HepG2 (cell line): ENCODE data around the gene EGFL8. TPM values are rescaled to one million over a fixed set of nuclear protein-coding genes. Genes with fewer than 3 reads are reported as not detected.
A peak's percentile ranks its signal among the peaks of the same experiment; 100 is the strongest.

Experiments used
- HOXA7 ChIP-seq: sonication (generic); formaldehyde crosslinking; IDR thresholded peaks from 2 replicates; pipeline ENCODE4 v1.8.1; 2022; ENCODE audit warnings: mild to moderate bottlenecking, missing genetic modification reagents, moderate library complexity
- ISL2 ChIP-seq: sonication (generic); formaldehyde crosslinking; IDR thresholded peaks from 2 replicates; pipeline ENCODE4 v1.5.0; 2020; ENCODE audit warnings: missing genetic modification reagents
- JDP2 ChIP-seq: sonication (generic); formaldehyde crosslinking; IDR thresholded peaks from 2 replicates; pipeline ENCODE4 v1.8.1; 2022; ENCODE audit warnings: missing genetic modification reagents, borderline replicate concordance
- JUND ChIP-seq: sonication (generic); formaldehyde crosslinking; IDR thresholded peaks from 2 replicates; pipeline ENCODE4 v1.8.0; 2022; ENCODE audit warnings: mild to moderate bottlenecking, missing genetic modification reagents
- KDM1A ChIP-seq: IDR thresholded peaks from 2 replicates; pipeline ENCODE4 v1.6.1; 2016; ENCODE audit warnings: missing compliant biosample characterization
- MTF1 ChIP-seq: sonication (generic); formaldehyde crosslinking; IDR thresholded peaks from 2 replicates; pipeline ENCODE4 v1.5.0; 2020; ENCODE audit warnings: missing genetic modification reagents
- MZF1 ChIP-seq: sonication (generic); formaldehyde crosslinking; IDR thresholded peaks from 2 replicates; pipeline ENCODE4 v1.8.1; 2023; ENCODE audit warnings: mild to moderate bottlenecking, missing genetic modification reagents, borderline replicate concordance
- NFE2L1 ChIP-seq: sonication (generic); formaldehyde crosslinking; IDR thresholded peaks from 2 replicates; pipeline ENCODE4 v1.4.0; 2020; ENCODE audit warnings: missing genetic modification reagents, mild to moderate bottlenecking, borderline replicate concordance
- NFIC ChIP-seq: IDR thresholded peaks from 2 replicates; pipeline ENCODE4 v1.6.1; 2012; ENCODE audit warnings: mild to moderate bottlenecking, low read length, inconsistent platforms
- NFYC ChIP-seq: IDR thresholded peaks from 2 replicates; pipeline ENCODE4 v1.6.1; 2016; ENCODE audit warnings: missing genetic modification reagents, missing compliant biosample characterization
- PCBP1 ChIP-seq: fragments of 200-400 bp; formaldehyde crosslinking; IDR thresholded peaks from 2 replicates; pipeline ENCODE4 v1.6.1; 2017; ENCODE audit warnings: mild to moderate bottlenecking, low read depth, low read length, borderline replicate concordance
- SATB2 ChIP-seq: sonication (generic); formaldehyde crosslinking; IDR thresholded peaks from 2 replicates; pipeline ENCODE4 v1.5.0; 2020; ENCODE audit warnings: missing genetic modification reagents
- ZNF264 ChIP-seq: sonication (generic); formaldehyde crosslinking; IDR thresholded peaks from 2 replicates; pipeline ENCODE4 v1.4.0; 2020; ENCODE audit warnings: missing genetic modification reagents
- ZNF839 ChIP-seq: sonication (generic); formaldehyde crosslinking; IDR thresholded peaks from 2 replicates; pipeline ENCODE4 v1.4.0; 2020; ENCODE audit warnings: missing genetic modification reagents, mild to moderate bottlenecking, borderline replicate concordance
- polyA plus RNA-seq, 8 experiments: library from polyadenylated mRNA; depleted of rRNA in 3 of 8; stranded (reverse) in 7 of 8; unstranded in 1 of 8; fragments of >200 nt; fragmentation: Illumina TruSeq in 4 of 8; extraction: Trizol in 4 of 8; gene quantifications; 2 replicates each; pipeline versions ENCODE4 v1.2.1 to v1.2.3, GENCODE V29; 2011 to 2016; ENCODE audit warnings: low read depth in 4 of 8, missing spikeins in 1 of 8, mixed read lengths in 1 of 8; ENCODE audit not compliant: insufficient read depth in 1 of 8
- total RNA-seq, 5 experiments: library from RNA; depleted of rRNA; stranded (reverse); fragments of >200 nt; fragmentation: Illumina TruSeq; extraction: Trizol; gene quantifications; 2 replicates each; pipeline ENCODE4 v1.2.3, GENCODE V29; 2016; ENCODE audit warnings: low read depth in 1 of 5
- TF ChIP-seq, protein P1 (sequence below): sonication (generic); formaldehyde crosslinking; IDR thresholded peaks from 2 replicates; pipeline ENCODE4 v1.5.0; 2020; ENCODE audit warnings: mild to moderate bottlenecking, missing genetic modification reagents
- TF ChIP-seq, protein P2 (sequence below): sonication (generic); formaldehyde crosslinking; IDR thresholded peaks from 2 replicates; pipeline ENCODE4 v1.5.1; 2020; ENCODE audit warnings: mild to moderate bottlenecking, moderate library complexity, missing genetic modification reagents
- TF ChIP-seq, protein P3 (sequence below): sonication (generic); formaldehyde crosslinking; IDR thresholded peaks from 2 replicates; pipeline ENCODE4; 2020; ENCODE audit warnings: missing genetic modification reagents, mild to moderate bottlenecking, borderline replicate concordance
- TF ChIP-seq, protein P4 (sequence below): sonication (generic); formaldehyde crosslinking; conservative IDR thresholded peaks from 2 replicates; pipeline ENCODE4 v1.4.0; 2020; ENCODE audit warnings: missing genetic modification reagents
- TF ChIP-seq, protein P5 (sequence below): sonication (generic); formaldehyde crosslinking; IDR thresholded peaks from 2 replicates; pipeline ENCODE4 v1.8.1; 2023; ENCODE audit warnings: mild to moderate bottlenecking, missing genetic modification reagents

EGFL8 gene
- total and polyA plus RNA-seq, 2 of the 13 experiments (the other 11 are each of a cell fraction or from before 2014, with no cell fraction given): 10.0 to 11.5 TPM

DNA sequence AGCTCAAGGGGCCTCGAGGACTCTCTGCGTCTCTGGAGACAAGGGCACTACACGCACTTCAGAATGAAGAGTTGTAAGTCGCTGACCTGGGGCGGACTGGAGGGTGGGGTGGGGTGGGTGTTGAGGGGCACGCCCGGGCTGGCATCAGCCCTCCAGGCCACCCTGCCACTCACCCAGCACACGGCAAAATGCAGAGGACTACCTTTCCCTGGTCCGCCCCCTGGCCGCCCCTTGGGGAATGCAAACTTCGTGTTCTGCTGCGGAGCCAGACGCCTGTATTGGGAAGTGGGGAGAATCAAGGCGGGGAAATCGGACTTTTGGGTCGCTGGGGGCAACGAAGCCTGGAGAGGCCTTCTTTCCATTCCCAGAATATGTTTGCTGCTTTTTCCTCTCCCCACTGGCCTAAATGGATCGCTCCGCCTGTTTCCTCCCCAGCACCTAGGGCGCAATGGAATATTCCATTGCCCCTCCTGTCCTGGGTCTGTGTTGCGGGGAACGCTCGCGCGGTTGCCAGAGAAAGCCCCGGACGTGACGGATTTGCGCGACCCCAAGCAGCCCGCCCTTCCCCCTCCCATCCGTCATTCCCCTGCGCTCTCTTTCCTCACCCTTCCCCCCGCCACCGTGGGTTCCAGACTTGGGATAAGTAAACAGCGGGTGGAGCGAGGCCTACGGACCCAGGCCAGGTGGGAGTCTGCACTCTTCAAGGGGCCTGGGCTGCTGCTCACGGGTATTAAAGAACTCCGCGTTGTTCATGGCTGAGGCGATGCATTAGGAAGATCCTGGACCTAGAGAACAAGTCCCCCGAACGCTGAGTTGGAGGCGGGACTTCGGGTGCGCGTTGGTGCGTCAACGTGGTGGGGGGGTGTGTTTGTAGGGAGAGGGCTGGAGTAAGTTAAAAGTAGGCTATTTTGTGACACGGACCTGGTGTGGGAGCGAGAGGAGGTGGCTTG is 10.6 kb upstream of the EGFL8 start, which contains the start of gene PPT2 (continued):
- TF ChIP-seq MZF1 (CRISPR knock-in tag) (no peak), ISL2 (CRISPR knock-in tag) (peak; percentile 83), SATB2 (CRISPR knock-in tag) (peak; percentile 72), PCBP1 (peak; percentile 90), ZNF264 (peak; percentile 39; the same call in 1 of the 2 replicates), NFE2L1 (CRISPR knock-in tag) (peak; percentile 85; the same call in 1 of the 2 replicates), KDM1A (CRISPR knock-in tag) (no peak), NFIC (peak; percentile 23; the same call in 1 of the 2 replicates), MTF1 (CRISPR knock-in tag) (peak; percentile 83; the same call in 1 of the 2 replicates), JUND (no peak; the same call in 1 of the 2 replicates), ZNF839 (CRISPR knock-in tag) (no peak), NFYC (CRISPR knock-in tag) (no peak), JDP2 (CRISPR knock-in tag) (no peak), HOXA7 (CRISPR knock-in tag) (no peak)
- TF ChIP-seq, protein P1, sequence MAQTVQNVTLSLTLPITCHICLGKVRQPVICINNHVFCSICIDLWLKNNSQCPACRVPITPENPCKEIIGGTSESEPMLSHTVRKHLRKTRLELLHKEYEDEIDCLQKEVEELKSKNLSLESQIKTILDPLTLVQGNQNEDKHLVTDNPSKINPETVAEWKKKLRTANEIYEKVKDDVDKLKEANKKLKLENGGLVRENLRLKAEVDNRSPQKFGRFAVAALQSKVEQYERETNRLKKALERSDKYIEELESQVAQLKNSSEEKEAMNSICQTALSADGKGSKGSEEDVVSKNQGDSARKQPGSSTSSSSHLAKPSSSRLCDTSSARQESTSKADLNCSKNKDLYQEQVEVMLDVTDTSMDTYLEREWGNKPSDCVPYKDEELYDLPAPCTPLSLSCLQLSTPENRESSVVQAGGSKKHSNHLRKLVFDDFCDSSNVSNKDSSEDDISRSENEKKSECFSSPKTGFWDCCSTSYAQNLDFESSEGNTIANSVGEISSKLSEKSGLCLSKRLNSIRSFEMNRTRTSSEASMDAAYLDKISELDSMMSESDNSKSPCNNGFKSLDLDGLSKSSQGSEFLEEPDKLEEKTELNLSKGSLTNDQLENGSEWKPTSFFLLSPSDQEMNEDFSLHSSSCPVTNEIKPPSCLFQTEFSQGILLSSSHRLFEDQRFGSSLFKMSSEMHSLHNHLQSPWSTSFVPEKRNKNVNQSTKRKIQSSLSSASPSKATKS (CRISPR knock-in tag): no peak
- TF ChIP-seq, protein P2, sequence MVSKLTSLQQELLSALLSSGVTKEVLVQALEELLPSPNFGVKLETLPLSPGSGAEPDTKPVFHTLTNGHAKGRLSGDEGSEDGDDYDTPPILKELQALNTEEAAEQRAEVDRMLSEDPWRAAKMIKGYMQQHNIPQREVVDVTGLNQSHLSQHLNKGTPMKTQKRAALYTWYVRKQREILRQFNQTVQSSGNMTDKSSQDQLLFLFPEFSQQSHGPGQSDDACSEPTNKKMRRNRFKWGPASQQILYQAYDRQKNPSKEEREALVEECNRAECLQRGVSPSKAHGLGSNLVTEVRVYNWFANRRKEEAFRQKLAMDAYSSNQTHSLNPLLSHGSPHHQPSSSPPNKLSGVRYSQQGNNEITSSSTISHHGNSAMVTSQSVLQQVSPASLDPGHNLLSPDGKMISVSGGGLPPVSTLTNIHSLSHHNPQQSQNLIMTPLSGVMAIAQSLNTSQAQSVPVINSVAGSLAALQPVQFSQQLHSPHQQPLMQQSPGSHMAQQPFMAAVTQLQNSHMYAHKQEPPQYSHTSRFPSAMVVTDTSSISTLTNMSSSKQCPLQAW: peak; percentile 59
- TF ChIP-seq, protein P3, sequence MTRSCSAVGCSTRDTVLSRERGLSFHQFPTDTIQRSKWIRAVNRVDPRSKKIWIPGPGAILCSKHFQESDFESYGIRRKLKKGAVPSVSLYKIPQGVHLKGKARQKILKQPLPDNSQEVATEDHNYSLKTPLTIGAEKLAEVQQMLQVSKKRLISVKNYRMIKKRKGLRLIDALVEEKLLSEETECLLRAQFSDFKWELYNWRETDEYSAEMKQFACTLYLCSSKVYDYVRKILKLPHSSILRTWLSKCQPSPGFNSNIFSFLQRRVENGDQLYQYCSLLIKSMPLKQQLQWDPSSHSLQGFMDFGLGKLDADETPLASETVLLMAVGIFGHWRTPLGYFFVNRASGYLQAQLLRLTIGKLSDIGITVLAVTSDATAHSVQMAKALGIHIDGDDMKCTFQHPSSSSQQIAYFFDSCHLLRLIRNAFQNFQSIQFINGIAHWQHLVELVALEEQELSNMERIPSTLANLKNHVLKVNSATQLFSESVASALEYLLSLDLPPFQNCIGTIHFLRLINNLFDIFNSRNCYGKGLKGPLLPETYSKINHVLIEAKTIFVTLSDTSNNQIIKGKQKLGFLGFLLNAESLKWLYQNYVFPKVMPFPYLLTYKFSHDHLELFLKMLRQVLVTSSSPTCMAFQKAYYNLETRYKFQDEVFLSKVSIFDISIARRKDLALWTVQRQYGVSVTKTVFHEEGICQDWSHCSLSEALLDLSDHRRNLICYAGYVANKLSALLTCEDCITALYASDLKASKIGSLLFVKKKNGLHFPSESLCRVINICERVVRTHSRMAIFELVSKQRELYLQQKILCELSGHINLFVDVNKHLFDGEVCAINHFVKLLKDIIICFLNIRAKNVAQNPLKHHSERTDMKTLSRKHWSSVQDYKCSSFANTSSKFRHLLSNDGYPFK: peak; percentile 85; the same call in 1 of the 2 replicates
- TF ChIP-seq, protein P4, sequence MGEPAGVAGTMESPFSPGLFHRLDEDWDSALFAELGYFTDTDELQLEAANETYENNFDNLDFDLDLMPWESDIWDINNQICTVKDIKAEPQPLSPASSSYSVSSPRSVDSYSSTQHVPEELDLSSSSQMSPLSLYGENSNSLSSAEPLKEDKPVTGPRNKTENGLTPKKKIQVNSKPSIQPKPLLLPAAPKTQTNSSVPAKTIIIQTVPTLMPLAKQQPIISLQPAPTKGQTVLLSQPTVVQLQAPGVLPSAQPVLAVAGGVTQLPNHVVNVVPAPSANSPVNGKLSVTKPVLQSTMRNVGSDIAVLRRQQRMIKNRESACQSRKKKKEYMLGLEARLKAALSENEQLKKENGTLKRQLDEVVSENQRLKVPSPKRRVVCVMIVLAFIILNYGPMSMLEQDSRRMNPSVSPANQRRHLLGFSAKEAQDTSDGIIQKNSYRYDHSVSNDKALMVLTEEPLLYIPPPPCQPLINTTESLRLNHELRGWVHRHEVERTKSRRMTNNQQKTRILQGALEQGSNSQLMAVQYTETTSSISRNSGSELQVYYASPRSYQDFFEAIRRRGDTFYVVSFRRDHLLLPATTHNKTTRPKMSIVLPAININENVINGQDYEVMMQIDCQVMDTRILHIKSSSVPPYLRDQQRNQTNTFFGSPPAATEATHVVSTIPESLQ: no peak
- TF ChIP-seq, protein P5, sequence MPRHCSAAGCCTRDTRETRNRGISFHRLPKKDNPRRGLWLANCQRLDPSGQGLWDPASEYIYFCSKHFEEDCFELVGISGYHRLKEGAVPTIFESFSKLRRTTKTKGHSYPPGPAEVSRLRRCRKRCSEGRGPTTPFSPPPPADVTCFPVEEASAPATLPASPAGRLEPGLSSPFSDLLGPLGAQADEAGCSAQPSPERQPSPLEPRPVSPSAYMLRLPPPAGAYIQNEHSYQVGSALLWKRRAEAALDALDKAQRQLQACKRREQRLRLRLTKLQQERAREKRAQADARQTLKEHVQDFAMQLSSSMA (CRISPR knock-in tag): no peak; the same call in 1 of the 2 replicates
